VCaP (cell line): ENCODE results near the gene CST3.
A peak's percentile ranks its signal among the peaks of the same experiment; 100 is the strongest.
"Not testable (repeated sequence)": the region's sequence is repeated elsewhere in the genome, so short reads cannot be mapped to it uniquely, and the experiment has no call there.

ENCODE experiments used
- H3K27ac ChIP-seq: fragments of 450-650 bp; 2 replicates; pipeline ENCODE4 v1.5.1; 2017
- TF ChIP-seq, protein P1 (sequence below): fragments of 450-650 bp; conservative IDR thresholded peaks from 2 replicates; pipeline ENCODE4 v1.5.1; 2017; ENCODE audit warnings: mild to moderate bottlenecking, moderate library complexity

The CST3 gene

DNA sequence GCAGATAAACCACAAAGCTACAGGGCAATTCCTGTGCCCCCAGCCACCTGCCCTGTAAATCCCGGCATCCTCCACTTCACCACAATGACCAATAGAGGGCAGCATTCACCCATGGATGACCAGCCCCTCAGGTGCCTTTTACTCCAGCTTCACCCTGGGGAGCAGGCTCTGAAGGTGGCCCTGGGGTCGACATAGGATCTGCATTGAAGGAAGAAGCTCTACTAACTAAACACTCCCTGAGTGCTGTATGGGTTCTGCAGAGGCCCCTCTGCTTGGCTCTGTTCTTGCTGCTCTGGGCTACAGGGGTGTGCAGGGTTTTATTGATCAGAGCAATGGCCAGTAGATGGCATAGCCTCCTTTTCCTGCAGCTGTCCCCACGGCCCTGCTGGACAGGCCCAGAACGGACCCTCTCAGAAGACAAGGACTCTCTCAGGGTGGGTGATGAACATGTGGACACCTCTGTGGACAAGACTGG, 30.8 kb upstream of the CST3 start:
- H3K27ac ChIP-seq = no peak overlapping the region
- TF ChIP-seq, protein P1, sequence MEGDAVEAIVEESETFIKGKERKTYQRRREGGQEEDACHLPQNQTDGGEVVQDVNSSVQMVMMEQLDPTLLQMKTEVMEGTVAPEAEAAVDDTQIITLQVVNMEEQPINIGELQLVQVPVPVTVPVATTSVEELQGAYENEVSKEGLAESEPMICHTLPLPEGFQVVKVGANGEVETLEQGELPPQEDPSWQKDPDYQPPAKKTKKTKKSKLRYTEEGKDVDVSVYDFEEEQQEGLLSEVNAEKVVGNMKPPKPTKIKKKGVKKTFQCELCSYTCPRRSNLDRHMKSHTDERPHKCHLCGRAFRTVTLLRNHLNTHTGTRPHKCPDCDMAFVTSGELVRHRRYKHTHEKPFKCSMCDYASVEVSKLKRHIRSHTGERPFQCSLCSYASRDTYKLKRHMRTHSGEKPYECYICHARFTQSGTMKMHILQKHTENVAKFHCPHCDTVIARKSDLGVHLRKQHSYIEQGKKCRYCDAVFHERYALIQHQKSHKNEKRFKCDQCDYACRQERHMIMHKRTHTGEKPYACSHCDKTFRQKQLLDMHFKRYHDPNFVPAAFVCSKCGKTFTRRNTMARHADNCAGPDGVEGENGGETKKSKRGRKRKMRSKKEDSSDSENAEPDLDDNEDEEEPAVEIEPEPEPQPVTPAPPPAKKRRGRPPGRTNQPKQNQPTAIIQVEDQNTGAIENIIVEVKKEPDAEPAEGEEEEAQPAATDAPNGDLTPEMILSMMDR = peak; percentile 93

DNA sequence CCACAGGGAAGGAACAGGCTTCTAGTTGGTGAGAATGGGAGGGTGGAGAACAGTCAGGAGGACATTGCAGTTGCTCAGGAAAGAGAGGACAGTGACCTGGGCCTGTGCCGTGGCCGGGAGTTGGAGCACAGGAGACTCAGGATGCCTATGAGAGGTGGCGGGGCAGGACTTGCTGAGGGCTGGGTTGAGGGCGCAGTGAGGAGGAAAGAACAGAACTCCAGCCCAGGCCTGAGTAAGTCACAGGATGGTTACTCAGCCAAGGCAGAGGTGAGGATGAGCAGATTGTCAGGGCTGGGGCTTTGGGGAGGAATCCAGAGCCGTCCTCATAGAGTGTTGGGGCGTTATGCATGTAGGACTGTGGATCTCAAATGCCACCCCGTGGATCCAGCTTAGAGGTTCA, 29.9 kb upstream of the CST3 start:
- TF ChIP-seq, protein P1 = no peak

DNA sequence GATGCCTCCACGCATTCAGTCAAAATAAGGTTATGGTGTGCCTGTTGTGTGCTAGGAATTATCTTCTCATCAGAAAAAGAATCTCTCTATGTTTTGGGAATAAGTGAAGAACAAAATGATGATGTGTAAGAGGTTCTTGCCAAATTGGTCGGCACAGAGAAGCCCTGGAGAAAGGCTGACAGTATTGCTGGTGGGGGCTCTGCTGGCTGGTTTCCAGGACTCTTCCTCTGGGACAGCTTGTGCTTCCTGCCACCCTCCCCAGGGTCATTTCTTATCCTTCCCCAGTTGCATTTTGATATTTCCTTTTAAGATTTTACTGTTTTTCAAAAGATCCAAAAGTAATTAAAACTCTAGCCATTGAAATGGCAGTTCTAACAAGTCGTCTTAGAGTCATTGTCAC, 28.9 kb upstream of the CST3 start:
- no peak overlapping the region for H3K27ac ChIP-seq

More for the DNA sequence above, 29.9 kb upstream of the CST3 start:
- no peak overlapping the region for H3K27ac ChIP-seq

DNA sequence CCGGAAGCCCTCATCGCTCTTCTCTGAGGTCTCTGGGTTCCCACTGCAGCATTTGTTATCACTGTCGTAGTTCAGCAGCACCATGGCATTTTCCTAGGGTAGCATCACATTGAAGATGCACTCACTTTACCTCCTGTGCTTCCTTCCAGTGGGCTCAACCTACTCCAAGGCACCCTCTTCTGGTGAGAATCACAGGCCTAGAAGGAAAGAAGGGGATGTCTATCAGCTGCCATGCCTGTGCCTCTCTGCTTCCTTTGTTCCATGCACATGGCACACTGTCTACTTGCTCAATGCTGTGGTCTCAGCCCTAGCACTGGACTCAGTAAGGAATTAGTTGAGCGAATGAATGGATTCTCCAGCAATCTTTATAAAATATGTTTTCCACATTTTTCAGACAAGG, 28.4 kb upstream of the CST3 start:
- no peak overlapping the region for H3K27ac ChIP-seq
- TF ChIP-seq, protein P1 = peak; percentile 9; the same call in 1 of the 2 replicates

More for the DNA sequence above, 28.9 kb upstream of the CST3 start:
- TF ChIP-seq, protein P1 = no peak

DNA sequence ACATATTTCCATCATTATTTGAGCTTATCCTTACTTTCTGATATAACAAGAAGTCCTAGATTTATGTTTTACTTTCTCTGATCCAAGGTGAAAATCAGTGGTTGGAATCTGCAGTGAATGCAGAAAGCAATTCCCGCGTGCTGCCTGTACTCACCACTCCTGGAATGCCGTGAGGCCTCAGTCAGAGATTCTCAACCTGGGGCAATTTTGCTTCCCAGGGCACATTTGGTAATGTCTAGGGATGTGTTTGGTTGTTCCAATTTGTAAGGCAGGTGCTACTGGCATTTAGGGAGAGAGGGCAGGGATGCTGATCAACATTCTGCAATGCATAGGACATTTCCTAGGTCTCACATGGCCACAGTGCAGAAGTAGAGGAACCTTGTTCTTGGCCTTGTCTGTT, 27.2 kb upstream of the CST3 start:
- TF ChIP-seq, protein P1 = no peak
- H3K27ac ChIP-seq = no peak overlapping the region

DNA sequence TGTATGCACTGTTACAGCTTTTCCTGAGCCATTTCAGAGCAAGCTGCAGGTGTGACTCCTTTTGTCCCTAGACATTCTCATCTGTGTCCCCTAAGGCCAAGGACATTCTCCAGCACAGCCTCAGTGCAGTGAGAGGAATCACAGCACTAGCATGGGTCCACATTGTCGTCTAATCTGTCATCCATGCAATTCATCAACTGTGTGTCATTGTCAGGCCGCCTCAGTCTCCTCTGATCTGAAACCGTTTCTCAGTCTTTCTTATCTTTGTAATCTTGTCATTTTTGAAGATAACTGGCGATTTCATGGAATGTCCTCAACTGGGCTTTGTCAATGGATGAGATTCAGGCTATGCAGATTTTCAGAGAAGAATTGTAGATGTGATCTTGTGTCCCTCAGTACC, 26.3 kb upstream of the CST3 start:
- not testable (repeated sequence) for H3K27ac ChIP-seq

DNA sequence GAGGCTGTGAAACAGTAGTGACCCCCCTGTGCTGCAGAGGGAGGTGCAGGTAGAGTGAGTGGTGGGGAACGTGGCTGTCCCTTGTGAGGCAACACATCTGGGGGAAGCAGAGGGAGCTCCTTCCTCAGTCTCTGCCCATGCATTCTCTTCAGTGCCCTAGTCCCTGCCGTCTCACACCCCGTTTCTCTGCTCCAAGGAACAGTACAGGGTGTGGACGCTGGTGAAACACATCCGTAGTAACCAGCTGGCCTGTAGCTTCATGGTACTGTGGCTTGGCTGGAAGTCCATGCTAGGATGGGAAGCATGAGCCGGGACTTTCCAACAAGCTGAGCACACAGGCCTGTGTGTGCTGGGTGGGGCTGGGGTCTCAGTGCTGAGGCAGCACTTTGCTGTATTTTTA, 25.4 kb upstream of the CST3 start:
- TF ChIP-seq, protein P1 = no peak
- no peak overlapping the region for H3K27ac ChIP-seq

DNA sequence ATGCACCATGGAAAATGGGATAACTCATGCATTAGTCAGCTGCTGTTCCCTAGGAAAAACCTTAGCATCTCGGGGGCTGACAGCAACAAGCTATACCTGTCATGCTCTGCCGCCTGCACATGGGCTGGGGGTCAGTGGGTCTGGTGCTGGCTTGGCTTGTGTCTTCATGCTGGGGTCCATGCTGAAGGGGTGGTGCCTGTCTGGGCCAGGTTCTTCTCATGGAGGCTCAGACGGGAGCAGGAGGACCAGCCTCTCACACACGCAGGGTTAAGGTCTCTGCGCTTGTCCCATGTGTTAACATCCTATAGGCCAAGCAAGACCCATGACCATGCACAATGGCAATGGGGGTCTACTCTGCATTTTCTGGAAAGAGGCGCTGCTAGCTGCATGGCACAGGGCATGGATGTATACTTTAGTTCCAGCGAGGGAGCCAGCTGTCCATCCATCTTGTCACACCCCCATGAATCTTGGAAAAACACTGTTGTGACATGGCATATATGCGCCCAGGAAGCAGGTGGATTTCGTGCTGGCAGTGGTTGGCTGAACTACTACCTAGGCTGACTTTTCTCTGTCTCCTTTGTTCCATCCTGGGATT, 24.6 kb upstream of the CST3 start:
- TF ChIP-seq, protein P1 = no peak
- no peak overlapping the region for H3K27ac ChIP-seq
